A673 (cell line): ENCODE measurements around the gene MRPS23.

Experiments
- CTCF ChIP-seq: fragments of 300-800, 200-600 bp; sonication (generic); conservative IDR thresholded peaks from 2 replicates; pipeline ENCODE4 v1.5.1; 2017; ENCODE audit warnings: low read depth, mild to moderate bottlenecking, antibody characterized with exemption, low read length, moderate library complexity, mixed read lengths
- EZH2 ChIP-seq: fragments of 200-600 bp; sonication (generic); IDR thresholded peaks from 2 replicates; pipeline ENCODE4 v1.6.1; 2017; ENCODE audit warnings: borderline replicate concordance, low read depth, mild to moderate bottlenecking, mixed read lengths, antibody characterized with exemption, low read length; ENCODE audit not compliant: poor library complexity, severe bottlenecking

DNA sequence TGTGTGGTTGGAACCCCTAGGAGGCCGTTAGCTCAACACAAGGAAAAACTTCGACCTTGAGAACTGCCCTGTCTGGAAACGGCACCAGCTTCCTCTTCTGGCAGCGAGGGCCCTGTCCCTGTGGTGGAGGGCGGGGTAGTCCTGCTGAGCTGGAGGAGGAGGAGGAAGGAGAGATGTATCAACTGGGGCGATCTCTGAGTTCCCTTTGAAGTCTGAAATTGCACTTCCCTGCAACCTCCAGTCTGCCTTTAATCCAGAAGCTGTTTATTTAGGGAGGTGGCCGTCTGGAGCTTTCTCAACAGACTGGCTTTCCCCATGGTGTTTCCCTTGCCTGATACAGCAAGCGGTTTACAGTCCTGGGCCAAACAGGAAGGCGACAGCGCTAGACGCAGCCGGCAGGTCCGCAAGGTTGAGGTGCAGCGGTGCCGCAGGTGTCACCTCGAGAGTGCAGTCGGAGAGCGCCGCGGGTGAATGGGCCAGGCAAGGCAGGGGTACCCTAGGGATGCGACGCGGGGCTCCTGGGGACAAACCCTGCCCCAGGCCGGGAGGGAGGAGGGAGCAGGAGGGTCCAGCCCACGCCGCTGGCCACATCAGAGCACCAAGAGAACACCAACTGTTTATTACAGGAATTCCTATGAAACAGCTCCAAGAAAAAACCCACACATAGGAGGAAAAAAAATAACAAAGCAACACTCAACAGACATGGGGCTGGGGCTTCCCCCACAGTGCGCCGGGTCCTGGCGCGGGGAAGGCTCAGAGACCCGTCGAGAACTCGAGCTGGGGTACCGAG, 11.4 kb upstream of the MRPS23 start:
- TF ChIP-seq EZH2 (no peak), CTCF (no peak)
